IPS-18a (cell line): Measurements from ENCODE around the gene NHS.

Experiments
- H3K27ac ChIP-seq: one replicate; pipeline ENCODE4 v1.5.1; 2013; ENCODE audit warnings: low read length
- H3K27me3 ChIP-seq: one replicate; pipeline ENCODE4 v1.6.1; 2013; ENCODE audit warnings: mild to moderate bottlenecking, low read length; ENCODE audit not compliant: control insufficient read depth, insufficient read depth
- H3K36me3 ChIP-seq: one replicate; pipeline ENCODE4 v1.6.1; 2013; ENCODE audit warnings: low read depth, low read length; ENCODE audit not compliant: control insufficient read depth
- H3K4me1 ChIP-seq: one replicate; pipeline ENCODE4 v1.6.1; 2013; ENCODE audit warnings: low read depth, low read length; ENCODE audit not compliant: control insufficient read depth
- H3K4me3 ChIP-seq: one replicate; pipeline ENCODE4 v1.5.1; 2013; ENCODE audit warnings: low read length
- H3K9ac ChIP-seq: one replicate; pipeline ENCODE4 v1.6.1; 2013; ENCODE audit warnings: mild to moderate bottlenecking, low read length, moderate library complexity
- H3K9me3 ChIP-seq: one replicate; pipeline ENCODE4 v1.6.1; 2013; ENCODE audit warnings: low read depth, low read length; ENCODE audit not compliant: control insufficient read depth

The NHS gene

GRCh38 chrX:17610788-17611187 is 235.8 kb downstream of the NHS start:
- Histone ChIP-seq H3K4me3 (no peak overlapping the region), H3K27me3 (no peaks in the 10 kb centered on the region), H3K4me1 (peaks cover 9% of the 10 kb centered on the region)

GRCh38 chrX:17613979-17614588 is 239.1 kb downstream of the NHS start:
- Histone ChIP-seq H3K36me3 (no peaks in the 10 kb centered on the region), H3K9me3 (no peaks in the 10 kb centered on the region), H3K9ac (no peak overlapping the region), H3K27me3 (no peaks in the 10 kb centered on the region), H3K27ac (no peak overlapping the region), H3K4me1 (peaks cover 12% of the 10 kb centered on the region), H3K4me3 (no peak overlapping the region)

More at GRCh38 chrX:17610788-17611187, 235.8 kb downstream of the NHS start:
- no peaks in the 10 kb centered on the region for H3K9me3 ChIP-seq
- H3K36me3 ChIP-seq, result no peaks in the 10 kb centered on the region
- H3K9ac ChIP-seq, result no peak overlapping the region
- no peak overlapping the region for H3K27ac ChIP-seq

- Histone ChIP-seq H3K27me3 (no peaks in the 10 kb centered on the region), H3K27ac (no peak overlapping the region), H3K4me1 (peaks cover 12% of the 10 kb centered on the region), H3K4me3 (no peak overlapping the region), H3K36me3 (no peaks in the 10 kb centered on the region), H3K9ac (no peak overlapping the region), H3K9me3 (no peaks in the 10 kb centered on the region)
Observed at GRCh38 chrX:17616936-17617335, 241.9 kb downstream of the NHS start.

GRCh38 chrX:17617806-17618205 is 242.8 kb downstream of the NHS start:
- Histone ChIP-seq H3K4me3 (no peak overlapping the region), H3K4me1 (peaks cover 12% of the 10 kb centered on the region), H3K9me3 (no peaks in the 10 kb centered on the region), H3K36me3 (no peaks in the 10 kb centered on the region), H3K27ac (no peak overlapping the region), H3K9ac (no peak overlapping the region), H3K27me3 (no peaks in the 10 kb centered on the region)

- Histone ChIP-seq H3K27me3 (no peaks in the 10 kb centered on the region), H3K27ac (no peak overlapping the region), H3K4me1 (peaks cover 4% of the 10 kb centered on the region), H3K9ac (no peak overlapping the region), H3K36me3 (no peaks in the 10 kb centered on the region), H3K9me3 (no peaks in the 10 kb centered on the region), H3K4me3 (no peak overlapping the region)
Observed at GRCh38 chrX:17621566-17622270, 246.7 kb downstream of the NHS start.

GRCh38 chrX:17622331-17622730 is 247.3 kb downstream of the NHS start:
- H3K9me3 ChIP-seq, result no peaks in the 10 kb centered on the region
- no peaks in the 10 kb centered on the region for H3K36me3 ChIP-seq
- H3K27me3 ChIP-seq, result no peaks in the 10 kb centered on the region
- H3K4me3 ChIP-seq, result no peak overlapping the region
- no peaks in the 10 kb centered on the region for H3K4me1 ChIP-seq
- H3K9ac ChIP-seq, result no peak overlapping the region
- no peak overlapping the region for H3K27ac ChIP-seq

- no peak overlapping the region for H3K4me3 ChIP-seq
Observed at GRCh38 chrX:17623750-17624149, 248.8 kb downstream of the NHS start.

GRCh38 chrX:17627026-17627425 is 252.0 kb downstream of the NHS start:
- Histone ChIP-seq H3K27me3 (no peaks in the 10 kb centered on the region), H3K27ac (no peak overlapping the region), H3K4me3 (no peak overlapping the region), H3K9me3 (no peaks in the 10 kb centered on the region), H3K9ac (no peak overlapping the region), H3K4me1 (peaks cover 11% of the 10 kb centered on the region), H3K36me3 (no peaks in the 10 kb centered on the region)

More at GRCh38 chrX:17623750-17624149, 248.8 kb downstream of the NHS start:
- Histone ChIP-seq H3K9ac (no peak overlapping the region), H3K27me3 (no peaks in the 10 kb centered on the region), H3K27ac (no peak overlapping the region), H3K4me1 (peaks cover 11% of the 10 kb centered on the region), H3K36me3 (no peaks in the 10 kb centered on the region), H3K9me3 (no peaks in the 10 kb centered on the region)

- peaks cover 14% of the 10 kb centered on the region for H3K4me1 ChIP-seq
- H3K9me3 ChIP-seq, result no peaks in the 10 kb centered on the region
- no peak overlapping the region for H3K27ac ChIP-seq
- no peak overlapping the region for H3K9ac ChIP-seq
- no peaks in the 10 kb centered on the region for H3K36me3 ChIP-seq
- no peaks in the 10 kb centered on the region for H3K27me3 ChIP-seq
- H3K4me3 ChIP-seq, result no peak overlapping the region
Observed at GRCh38 chrX:17628976-17629375, 254.0 kb downstream of the NHS start.

- no peak overlapping the region for H3K9ac ChIP-seq
- H3K27ac ChIP-seq, result no peak overlapping the region
- no peaks in the 10 kb centered on the region for H3K9me3 ChIP-seq
- no peak overlapping the region for H3K4me3 ChIP-seq
- no peaks in the 10 kb centered on the region for H3K27me3 ChIP-seq
- no peaks in the 10 kb centered on the region for H3K36me3 ChIP-seq
- H3K4me1 ChIP-seq, result peaks cover 14% of the 10 kb centered on the region
Observed at GRCh38 chrX:17629519-17629918, 254.5 kb downstream of the NHS start.

- H3K9me3 ChIP-seq, result no peaks in the 10 kb centered on the region
- H3K4me1 ChIP-seq, result peaks cover 29% of the 10 kb centered on the region
- H3K27me3 ChIP-seq, result no peaks in the 10 kb centered on the region
- no peak overlapping the region for H3K27ac ChIP-seq
- no peak overlapping the region for H3K4me3 ChIP-seq
- no peaks in the 10 kb centered on the region for H3K36me3 ChIP-seq
- no peak overlapping the region for H3K9ac ChIP-seq
Observed at GRCh38 chrX:17631647-17632046, 256.6 kb downstream of the NHS start.

- H3K4me3 ChIP-seq, result no peak overlapping the region
- H3K9ac ChIP-seq, result no peak overlapping the region
- no peaks in the 10 kb centered on the region for H3K27me3 ChIP-seq
- peaks cover 25% of the 10 kb centered on the region for H3K4me1 ChIP-seq
- H3K27ac ChIP-seq, result no peak overlapping the region
- H3K36me3 ChIP-seq, result no peaks in the 10 kb centered on the region
- no peaks in the 10 kb centered on the region for H3K9me3 ChIP-seq
Observed at GRCh38 chrX:17632942-17633341, 257.9 kb downstream of the NHS start.
